Heart left ventricle (tissue), 13 donors: ENCODE measurements around the gene CYB561.

Source experiments
- POLR2A ChIP-seq, 2 donors: fragments of 450-650 bp; IDR thresholded peaks; one replicate each; pipeline ENCODE4 v1.6.1; 2017; ENCODE audit warnings: antibody characterized with exemption in 2 of 2, mild to moderate bottlenecking in 2 of 2, moderate library complexity in 2 of 2
- TF ChIP-seq, protein P1 (sequence below), 12 donors: fragments of 200-600 bp; sonication (generic) in 4 of 12; IDR thresholded peaks; one replicate each; pipeline versions ENCODE4 v1.5.0 to v1.8.0; 2018 to 2022; ENCODE audit warnings: antibody characterized with exemption in 12 of 12, mild to moderate bottlenecking in 5 of 12
- donor health status: ischemic (EF 13 %, LVEDD 7.1; RV severe dilation, severe dysfunction).
- donor health status: DM: no; HTN: yes; CAD: no.
- donor health status: DM: no; HTN: no; CAD: no.
- donor health status: ischemic (EF 25% LVEDD 6.9; RV normal size, moderate dysfunction).
- donor health status: ischemic (EF 25% LVEDD 5.7; RV mildly dilated, moderate dysfunction).
- donor health status: ischemic (EF 35%, LVEDD 5.7; RV mildly dilated, moderate dysfunction).
- donor health status: nonischemic (EF 11% LVEDD 7.7; RV severe dilation, severe dysfunction).
- donor health status: DM: yes; HTN: yes; CAD: no.
- donor health status: PGD.
- donor health status: ischemic (EF 29% LVEDD 5.4; RV normal size, mild dysfunction).
- donor health status: nonischemic (EF 23%, LVEDD 6.1; RV moderate dilation, normal function).

DNA sequence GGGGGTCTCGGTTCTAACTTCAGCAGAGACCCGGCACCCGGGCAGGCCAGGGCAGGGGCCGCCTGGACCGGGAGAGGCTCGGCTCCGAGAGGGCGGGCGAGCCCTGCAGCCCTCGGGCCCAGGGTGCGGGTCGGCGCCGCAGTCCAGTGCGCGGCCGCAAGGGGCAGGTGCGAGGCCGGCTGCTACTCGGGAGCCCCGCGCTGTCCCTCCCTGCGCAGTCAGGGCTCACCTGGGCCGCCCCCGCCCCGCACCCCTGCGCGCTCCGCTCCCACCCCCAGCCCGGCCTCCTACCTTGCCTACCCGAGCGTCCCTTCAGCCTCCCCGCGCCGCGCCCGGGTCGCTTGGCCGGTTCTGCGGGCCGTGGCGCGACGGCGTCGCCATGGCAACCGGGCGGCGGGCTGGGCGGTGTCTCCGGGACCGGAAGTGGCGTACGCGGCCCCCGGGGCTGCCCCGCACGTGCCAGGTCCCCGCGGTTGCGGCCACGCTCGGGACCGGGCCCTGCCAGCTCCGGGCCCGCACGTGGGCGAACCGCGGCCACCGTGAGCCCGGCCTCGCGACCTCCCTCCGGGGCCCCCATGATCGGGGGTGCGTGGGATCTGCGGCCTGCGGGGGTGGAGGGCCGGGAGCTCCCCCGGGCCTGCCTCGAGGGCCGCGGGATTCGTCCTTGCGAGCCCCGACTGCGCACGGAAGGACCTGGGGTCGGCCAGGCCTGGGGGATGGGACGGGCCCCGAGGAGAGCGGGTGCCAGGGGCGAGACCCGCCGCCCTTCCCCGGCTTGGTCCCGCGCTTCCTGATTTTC, at the start of gene CYB561:
- TF ChIP-seq, protein P1, sequence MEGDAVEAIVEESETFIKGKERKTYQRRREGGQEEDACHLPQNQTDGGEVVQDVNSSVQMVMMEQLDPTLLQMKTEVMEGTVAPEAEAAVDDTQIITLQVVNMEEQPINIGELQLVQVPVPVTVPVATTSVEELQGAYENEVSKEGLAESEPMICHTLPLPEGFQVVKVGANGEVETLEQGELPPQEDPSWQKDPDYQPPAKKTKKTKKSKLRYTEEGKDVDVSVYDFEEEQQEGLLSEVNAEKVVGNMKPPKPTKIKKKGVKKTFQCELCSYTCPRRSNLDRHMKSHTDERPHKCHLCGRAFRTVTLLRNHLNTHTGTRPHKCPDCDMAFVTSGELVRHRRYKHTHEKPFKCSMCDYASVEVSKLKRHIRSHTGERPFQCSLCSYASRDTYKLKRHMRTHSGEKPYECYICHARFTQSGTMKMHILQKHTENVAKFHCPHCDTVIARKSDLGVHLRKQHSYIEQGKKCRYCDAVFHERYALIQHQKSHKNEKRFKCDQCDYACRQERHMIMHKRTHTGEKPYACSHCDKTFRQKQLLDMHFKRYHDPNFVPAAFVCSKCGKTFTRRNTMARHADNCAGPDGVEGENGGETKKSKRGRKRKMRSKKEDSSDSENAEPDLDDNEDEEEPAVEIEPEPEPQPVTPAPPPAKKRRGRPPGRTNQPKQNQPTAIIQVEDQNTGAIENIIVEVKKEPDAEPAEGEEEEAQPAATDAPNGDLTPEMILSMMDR (IDR thresholded peaks at IDR 0.05) = peak; percentile 16 to 65 (median 52)
- no peak for TF ChIP-seq POLR2A (IDR thresholded peaks at IDR 0.05)
